ENCODE data around the gene MATCAP1.

DNA sequence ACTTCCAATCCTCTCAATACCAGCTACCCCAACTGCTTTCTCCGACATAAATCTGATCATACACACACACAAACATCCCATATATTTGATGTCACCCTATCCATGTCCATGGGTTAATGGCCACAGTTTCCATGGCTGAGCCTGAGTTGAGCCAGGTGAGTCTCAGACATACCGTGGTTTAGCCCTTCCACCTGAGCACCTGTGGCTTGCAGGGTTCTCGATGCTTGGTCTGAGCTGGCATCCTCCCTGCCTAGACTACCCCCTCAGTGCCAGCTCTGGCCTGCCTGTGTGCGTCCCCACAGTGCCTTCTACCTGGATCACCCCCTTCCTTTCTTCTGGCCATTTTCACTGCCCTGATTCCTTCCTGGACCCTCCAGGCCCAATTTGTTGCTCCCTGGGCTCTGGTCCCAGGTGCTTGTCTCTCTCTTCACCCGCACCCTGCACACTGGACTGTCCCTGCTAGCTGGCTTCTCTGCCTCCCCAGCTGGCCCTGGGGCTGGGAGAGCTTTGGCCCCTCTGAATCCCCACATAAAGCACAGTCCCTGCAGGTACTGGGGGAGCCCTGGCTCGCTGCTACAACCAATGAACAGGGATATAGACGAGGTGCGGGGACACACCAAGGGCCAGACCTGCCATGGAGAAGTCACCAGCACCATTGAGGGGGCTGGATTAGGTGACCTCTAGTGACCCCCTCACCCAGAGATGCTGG is 22.5 kb upstream of the MATCAP1 start:
- TF ChIP-seq, protein P1, sequence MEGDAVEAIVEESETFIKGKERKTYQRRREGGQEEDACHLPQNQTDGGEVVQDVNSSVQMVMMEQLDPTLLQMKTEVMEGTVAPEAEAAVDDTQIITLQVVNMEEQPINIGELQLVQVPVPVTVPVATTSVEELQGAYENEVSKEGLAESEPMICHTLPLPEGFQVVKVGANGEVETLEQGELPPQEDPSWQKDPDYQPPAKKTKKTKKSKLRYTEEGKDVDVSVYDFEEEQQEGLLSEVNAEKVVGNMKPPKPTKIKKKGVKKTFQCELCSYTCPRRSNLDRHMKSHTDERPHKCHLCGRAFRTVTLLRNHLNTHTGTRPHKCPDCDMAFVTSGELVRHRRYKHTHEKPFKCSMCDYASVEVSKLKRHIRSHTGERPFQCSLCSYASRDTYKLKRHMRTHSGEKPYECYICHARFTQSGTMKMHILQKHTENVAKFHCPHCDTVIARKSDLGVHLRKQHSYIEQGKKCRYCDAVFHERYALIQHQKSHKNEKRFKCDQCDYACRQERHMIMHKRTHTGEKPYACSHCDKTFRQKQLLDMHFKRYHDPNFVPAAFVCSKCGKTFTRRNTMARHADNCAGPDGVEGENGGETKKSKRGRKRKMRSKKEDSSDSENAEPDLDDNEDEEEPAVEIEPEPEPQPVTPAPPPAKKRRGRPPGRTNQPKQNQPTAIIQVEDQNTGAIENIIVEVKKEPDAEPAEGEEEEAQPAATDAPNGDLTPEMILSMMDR (optimal IDR thresholded peaks at IDR 0.05 in 1 of 3, IDR thresholded peaks at IDR 0.05 in 1 of 3, conservative IDR thresholded peaks at IDR 0.05 in 1 of 3; ENCODE audit: extremely low read depth in 1 of 3, insufficient read depth in 2 of 3, low read length in 3 of 3): no peak
- TF ChIP-seq EZH2 (IDR thresholded peaks at IDR 0.05; ENCODE audit: low read length): no peak
